Activated gamma-delta T cell treated with Interleukin-2 at 50 U/mL for 16 hours (primary cell): ENCODE results near the gene OPRD1.
"Not testable (repeated sequence)": the region's sequence is repeated elsewhere in the genome, so short reads cannot be mapped to it uniquely, and the experiment has no call there.

Experiments used
- DNase-seq: peaks from one replicate; pipeline ENCODE4 v3.0.0-alpha.2; 2020

The OPRD1 gene

DNA sequence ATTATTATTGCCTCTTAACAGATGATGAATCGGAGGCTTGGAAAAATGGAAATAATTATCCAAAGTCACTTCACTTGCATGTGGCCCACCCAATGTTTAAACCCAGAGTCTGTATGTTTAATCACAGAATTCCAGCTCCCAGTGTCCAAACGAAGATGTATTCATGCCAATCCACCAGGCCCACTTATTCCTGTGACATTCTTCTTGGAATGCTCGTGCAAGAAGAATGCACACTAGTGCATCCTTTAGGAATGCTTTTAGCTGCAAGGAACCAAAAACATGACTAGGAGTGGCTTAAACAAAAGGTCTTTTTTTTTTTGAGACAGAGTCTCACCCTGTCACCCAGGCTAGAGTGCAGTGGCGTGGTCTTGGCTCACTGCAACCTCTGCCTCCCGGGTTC, 8.9 kb upstream of the OPRD1 start:
- DNase-seq = no peak

DNA sequence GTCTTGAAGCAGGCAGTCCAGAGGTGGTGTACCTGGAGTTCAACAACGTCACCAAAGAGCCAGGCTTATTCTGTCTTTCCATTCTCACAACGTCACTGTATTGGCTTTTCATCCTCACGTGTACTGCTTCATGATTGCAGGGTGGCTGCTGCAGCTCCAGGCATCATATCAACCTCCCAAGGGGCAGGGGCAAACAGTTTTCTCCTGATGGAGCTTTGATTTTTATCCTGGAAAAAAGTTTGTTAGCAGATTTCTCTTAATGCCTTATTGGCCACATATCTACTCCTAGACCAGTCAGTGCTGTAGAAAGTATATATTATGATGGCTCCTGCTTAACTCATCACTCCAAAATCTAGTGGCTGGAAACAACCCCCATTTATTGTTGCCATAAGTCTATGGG, 8.3 kb upstream of the OPRD1 start:
- DNase-seq = no peak

DNA sequence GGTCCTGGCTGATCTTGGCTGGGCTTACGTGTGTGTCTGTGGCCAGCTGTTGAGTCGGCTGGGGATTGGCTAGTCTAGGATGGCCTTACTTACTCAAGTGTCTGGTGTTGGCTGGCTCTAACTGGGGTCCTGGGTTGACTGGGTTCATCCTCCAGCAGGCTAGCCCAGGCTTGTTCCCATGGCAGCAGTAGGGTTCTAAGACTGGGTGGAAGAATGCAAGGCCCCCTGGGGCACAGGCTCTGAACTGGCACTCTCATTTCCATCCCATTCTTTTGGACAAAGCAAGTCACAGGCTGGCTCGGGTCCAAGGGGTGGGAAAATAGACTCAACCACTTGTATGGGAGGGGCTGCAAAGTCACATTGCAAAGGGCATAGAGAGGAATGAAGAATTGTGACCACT, 7.9 kb upstream of the OPRD1 start:
- DNase-seq = no peak

DNA sequence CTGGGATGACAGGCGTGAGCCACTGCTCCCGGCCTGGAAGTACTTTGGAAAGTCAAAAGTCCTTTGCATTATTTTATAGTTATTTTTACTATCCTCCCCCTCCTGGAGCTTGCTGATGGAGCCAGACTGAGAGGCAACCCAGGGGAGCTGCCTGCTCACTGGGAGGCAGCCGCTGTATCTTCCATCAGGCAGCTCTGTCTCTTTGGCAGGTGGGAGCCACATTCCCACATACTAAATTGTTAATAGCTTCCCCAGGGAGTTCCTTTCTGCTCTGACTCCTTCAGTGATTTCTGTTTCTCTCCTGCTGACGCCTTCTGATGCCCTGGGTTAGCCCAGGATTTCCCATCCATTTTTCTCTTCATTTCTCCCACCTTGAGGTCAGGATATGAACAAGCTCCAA, 4.9 kb upstream of the OPRD1 start:
- no peak for DNase-seq

DNA sequence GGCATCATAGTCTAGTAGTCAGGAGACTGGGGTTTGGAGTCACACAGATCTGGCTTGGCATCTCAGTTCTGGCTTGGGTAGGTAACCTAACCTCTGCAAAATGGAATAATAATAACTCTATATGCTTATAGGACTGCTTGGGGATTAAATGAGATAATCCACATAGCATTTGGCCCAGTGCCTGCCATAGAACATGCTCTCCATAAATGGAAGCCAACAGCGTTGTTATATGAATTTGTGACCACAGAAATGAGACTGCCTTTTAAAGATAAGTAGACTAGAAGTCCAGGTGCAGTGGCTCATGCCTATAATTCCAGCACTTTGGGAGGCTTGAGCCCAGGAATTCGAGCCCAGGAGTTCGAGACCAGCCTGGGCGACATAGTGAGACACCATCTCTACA, 4.0 kb upstream of the OPRD1 start:
- DNase-seq = no peak

DNA sequence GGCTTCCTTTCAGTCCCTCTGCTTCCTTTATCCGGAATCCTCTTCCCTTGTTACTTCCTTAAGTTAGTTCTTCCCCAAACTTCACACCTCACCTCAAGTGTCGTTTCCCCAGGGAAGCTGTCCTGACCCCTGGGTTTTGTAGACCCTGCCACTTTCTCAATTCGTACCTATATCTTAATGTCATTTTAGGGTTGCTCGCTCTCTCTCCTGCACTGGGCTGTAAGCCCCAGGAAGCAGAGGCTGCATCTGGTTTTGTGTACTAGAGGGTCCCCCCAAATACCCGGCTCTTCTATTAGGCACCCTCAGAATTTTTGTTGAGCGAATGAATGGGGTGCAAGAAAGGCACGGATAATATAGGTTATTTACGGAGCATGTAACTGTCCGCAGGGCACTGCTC, 603 bp upstream of the OPRD1 start:
- DNase-seq = no peak

DNA sequence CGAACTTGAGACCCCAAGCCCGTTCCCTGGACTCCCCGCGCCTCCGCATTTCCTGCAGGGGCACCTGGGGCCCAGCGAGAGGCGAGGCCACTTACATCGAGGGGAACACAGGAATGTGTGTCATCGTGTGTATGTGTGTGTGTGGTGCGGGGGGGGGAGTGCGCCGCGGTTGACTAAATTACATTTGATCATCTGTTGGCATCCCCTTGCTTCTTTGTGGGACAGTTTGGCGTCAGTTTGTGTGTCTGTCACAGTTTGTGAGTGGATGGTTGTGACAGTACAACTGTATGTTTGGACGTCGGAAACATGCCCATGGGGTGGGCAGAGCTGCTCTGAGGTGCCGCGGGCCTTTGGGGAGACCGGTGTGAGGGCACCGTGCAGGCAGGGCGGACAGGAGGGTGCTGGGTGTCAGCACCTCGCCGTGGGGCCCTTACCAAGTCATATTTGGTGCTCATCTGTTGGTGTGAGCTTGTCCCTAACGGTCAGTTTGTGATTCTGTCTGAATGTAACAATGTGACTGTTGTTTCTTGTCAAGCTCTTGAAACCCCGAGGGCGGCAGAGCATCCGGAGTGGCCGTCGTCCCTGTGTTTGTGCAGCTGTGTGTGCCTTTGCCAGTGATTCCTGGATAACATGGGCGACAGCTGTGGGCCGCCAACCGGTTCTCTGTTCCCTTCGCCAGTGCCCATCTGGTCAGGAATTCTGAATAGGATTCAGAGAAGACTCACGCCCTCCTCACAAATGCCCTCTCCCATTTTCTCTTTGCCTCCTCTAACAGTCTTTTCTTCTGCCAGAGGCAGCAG, 899 bp downstream of the OPRD1 start:
- no peak for DNase-seq

DNA sequence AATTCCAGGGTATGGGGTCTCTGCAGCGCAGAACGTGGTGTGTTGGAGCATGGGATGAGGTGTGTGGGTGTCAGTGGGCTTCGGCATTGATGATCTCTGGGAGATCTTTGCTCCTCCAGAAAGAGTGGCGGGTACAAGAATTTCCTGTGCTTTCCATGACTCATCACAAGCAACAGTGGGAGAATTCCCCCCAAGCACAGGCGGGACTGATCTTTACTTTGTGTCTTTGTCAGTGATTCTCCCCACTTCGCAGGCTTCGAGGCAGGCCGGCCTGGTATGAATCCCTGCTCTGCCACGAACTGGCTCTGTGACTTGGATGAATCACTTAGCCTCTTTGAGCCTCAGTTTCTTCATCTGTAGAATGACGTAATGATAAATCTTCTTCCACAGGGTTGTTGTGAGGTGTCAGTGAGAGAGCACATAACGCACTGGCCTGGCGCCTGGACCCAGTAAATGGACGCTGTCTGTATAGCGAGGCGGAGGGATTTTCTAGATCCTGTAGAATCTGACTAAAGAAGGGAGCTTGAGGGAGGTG, 2.0 kb downstream of the OPRD1 start:
- no peak for DNase-seq

DNA sequence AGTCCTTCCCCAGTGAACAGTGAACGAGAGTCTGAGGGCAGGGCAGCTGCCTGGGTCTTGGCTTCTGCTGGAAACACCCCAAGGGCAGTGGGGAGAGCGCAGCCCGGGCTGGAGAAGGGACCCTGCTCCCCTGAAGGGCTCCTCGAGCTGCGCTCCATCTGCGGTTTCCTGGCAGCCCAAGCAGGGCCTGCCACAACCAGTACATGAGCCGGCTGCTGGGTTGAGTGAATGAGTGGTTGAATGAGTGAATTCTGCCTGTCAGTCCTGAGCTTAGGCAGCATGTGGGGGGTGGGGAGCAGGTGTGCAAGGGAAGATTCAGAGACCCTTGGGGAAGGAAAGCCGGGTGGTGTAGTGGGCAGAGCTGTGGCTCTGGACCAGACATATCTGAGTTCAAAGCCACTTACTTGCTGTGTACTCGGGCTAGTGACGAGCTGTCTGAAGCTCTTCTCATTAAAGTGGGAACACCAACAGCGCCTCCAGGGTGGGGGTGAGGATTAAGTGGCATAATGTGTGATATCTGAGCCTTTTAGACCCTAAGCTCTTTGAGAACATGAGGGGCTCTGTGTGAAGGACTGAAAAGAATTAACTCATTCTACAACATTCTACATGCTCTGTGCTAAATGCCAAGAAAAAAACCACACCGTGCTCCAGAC, 3.7 kb downstream of the OPRD1 start:
- no peak for DNase-seq

DNA sequence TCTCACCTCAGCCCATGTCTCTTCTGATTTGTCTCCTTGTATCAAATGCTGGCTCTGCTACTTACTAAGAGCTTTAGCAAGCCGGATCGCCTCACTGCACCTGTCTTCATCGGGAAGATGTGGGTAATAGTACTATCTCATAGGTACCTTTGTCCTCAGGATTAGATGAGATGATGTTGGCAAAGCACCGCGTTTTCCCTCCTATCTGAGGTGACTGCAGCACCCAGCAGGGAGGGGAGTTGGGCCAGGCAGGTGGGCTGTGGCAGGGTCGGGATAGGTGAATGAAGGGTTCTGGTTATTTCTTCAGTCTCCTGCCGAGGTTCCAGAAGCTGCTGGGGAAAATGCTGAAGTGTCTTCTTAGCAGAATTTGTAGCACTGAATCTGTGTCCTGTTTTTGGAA, 5.2 kb downstream of the OPRD1 start:
- DNase-seq = no peak

DNA sequence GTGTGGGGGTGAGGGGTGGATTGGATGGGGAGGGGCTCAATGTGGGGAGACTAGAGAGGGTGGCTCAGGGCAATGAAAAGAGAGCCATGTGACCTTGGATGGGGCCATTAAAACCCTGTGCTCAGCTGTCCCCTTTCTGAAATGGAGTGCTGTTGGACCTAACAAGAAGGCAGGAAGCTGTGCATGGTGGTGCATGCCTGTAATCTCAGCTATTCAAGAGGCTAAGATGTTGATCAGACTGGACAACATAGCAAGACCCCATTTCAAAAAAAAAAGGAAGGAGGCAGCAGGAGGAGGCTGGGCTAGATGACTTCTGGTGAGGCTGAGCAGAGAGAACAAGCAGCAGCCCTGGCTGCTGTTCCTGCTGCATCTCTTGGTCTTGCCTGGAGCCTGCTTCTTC, 7.0 kb downstream of the OPRD1 start:
- no peak for DNase-seq

DNA sequence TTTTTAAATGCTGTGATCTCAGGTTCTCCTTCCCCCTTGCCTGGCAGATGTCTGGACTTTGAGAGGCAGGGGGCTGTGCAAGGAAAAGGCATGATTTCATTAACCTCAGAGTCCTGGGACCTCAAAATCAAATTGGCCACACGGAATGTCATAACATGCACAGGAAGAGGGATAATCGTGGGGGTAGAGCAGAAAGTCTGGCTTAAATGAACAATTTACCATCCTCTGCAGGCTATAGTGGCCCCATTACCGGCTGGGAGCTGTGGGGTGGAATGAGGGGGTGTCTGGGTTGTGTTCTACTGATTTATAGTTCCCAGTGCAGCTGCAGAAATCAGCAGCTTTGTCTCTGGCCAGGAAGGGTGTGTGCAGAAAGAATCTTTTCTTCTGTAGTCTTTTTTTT, 10.8 kb downstream of the OPRD1 start:
- DNase-seq = no peak

DNA sequence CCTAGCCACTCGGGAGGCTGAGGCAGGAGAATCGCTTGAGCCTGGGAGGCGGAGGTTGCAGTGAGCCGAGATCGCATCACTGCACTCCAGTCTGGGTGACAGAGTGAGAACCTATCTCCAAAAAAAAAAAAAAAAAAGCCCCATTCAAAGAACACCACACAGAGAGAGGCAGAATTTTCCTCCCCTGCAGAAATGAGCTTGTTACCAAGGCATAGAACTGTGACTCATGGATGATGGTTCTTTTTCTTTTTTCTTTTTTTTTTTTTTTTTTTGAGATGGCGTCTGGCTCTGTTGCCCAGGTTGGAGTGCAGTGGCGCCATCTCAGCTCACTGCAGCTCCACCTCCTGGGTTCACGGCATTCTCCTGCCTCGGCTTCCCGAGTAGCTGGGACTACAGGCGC, 12.1 kb downstream of the OPRD1 start:
- DNase-seq = not testable (repeated sequence)

DNA sequence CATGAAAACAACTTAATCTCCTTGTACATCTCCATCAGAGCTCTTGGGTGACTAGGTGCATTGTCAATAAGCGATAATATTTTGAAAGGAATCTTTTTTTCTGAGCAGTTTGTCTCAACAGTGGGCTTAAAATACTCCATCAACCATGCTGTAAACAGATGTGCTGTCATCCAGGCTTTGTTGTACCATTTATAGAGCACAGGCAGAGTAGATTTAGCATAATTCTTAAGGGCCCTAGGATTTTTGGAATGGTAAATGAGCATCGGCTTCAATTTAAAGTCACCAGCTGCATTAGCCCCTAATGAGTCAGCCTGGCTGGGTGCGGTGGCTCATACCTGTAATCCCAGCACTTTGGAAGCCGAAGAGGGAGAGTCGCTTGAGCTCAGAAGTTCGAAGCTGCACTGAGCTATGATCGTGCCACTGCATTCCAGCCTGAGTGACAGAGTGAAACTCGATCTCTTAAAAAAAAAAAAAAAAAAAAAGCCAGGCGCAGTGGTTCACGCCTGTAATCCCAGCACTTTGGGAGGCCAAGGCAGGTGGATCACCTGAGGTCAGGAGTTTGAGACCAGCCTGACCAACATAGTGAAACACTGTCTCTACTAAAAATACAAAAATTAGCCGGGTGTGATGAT, 16.4 kb downstream of the OPRD1 start:
- DNase-seq = not testable (repeated sequence)

DNA sequence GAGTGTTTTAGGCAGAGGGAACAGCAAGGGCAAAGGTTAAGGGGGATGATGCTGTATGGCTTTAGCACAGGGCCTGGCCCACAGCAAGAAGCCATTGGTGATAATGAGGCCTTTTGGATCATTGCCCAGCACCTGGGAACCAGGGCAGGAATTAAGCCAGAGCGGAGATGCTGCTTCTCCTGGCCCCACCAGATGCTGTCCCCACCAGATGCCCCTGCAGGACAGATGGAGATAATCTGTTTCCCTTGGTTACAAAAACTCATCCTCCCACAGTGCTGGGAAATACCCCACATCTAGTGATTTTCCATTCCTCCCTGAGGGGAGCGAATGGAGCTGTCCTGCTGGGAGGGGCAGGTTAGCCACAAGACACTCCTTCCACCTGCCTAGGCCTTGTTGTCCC, 18.8 kb downstream of the OPRD1 start:
- DNase-seq = no peak

DNA sequence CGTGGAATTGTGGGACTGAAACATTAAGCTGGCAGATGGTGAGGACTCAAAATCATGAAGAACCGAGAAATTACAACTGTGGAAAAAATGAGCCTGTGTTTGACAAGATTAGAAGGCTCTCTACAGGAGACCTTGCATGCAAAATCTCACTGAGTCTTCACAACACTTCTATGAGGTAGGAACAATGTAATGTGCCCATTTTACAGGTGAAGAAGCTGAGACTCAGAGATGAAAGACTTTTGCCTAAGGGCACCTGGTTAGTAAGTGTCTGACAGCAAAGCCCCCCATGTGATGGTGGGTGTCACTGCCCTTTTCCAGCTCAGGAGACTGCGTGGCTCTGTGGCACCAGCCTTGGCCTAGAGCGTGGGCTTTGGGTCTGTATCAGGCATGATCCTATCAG, 21.0 kb downstream of the OPRD1 start:
- no peak for DNase-seq

DNA sequence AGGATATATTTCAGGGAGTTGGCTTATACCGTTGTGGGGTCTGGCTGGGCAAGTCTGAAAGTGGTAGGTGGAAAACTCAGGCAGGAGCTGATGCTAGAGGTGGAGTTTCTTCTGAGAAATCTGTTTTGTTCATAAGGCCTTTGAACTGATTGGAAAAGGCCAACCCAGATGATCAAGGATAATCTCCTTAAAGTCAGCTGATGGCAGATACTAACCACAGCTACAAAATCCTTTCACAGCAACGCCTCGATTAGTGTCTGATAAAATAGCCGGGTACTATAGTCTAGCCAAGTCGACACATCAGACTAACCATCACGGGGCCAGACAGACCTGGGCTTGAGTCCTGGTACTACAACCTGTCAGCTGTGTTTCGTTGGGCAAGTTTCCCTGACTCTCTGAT, 21.4 kb downstream of the OPRD1 start:
- DNase-seq = no peak

DNA sequence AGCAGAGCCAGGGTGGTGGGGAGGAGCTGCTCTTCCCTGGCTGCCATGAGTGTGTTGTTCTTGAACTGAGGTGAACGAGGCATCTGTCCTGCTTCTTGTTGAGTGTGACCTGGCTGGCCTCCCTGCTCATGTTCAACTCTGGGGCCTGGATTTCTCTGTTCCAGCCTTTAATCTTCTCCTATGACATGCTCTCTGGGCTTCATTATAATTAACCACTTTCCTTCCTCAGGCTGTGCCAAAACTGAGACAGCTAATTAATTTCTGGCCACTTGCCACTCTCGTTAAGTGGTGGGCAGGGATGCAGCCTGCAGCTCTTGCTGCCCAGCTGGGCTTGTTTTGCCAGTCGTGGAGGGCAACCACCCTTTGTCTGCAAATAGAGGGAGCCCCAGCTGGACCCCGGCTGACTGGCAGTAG, 23.3 kb downstream of the OPRD1 start:
- DNase-seq = no peak

DNA sequence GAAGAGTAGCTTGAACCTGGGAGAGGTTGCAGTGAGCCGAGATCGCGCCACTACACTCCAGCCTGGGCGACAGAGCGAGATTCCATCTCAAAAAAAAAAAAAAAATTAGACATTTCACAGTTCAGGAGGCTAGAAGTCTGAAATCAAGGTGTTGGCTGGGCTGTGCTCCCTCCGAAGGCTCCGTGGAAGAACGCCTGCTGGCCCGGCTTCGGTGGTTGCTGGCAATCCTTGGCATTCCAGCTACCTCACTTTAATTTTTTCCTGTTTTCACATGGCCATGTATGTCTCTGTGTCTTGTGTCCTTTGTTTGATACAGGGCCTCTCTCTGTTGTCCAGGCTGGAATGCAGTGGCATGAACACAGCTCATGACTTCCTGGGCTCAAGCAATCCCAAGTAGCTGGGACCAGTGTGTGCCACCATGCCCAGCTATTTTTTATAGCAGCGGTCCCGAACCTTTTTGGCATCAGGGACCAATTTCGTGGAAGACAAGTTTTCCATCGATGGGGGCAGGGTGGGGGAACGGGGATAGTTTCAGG, 24.5 kb downstream of the OPRD1 start:
- no peak for DNase-seq

DNA sequence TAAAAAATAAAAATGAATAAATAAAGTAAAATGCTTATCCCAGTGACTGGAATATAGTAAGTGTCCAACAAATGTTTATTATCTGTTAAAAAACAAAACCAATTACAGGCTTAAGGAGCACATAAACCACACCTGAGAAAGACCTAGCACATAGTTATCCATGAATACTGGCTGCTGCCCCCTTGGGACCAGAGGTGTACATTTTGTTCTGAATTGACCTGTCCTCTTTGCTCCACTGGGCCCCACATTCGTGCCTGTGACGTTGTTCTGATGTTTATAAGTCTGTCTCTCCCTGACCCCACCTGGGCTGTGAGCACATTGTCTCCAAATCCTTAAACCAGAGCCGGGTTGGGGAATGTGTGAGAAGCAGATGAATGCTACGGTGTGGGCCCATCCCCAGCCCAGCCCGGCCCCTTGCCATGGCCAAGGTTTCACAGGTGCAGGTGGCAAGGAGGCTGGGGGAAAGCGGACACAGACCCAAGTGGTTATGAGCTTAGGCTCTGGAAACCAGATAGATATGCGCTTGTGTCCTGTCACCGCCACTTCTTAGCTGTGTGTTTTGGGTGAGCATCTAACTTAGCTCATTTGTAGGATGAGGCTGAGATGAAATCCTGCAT, 29.1 kb downstream of the OPRD1 start:
- no peak for DNase-seq

DNA sequence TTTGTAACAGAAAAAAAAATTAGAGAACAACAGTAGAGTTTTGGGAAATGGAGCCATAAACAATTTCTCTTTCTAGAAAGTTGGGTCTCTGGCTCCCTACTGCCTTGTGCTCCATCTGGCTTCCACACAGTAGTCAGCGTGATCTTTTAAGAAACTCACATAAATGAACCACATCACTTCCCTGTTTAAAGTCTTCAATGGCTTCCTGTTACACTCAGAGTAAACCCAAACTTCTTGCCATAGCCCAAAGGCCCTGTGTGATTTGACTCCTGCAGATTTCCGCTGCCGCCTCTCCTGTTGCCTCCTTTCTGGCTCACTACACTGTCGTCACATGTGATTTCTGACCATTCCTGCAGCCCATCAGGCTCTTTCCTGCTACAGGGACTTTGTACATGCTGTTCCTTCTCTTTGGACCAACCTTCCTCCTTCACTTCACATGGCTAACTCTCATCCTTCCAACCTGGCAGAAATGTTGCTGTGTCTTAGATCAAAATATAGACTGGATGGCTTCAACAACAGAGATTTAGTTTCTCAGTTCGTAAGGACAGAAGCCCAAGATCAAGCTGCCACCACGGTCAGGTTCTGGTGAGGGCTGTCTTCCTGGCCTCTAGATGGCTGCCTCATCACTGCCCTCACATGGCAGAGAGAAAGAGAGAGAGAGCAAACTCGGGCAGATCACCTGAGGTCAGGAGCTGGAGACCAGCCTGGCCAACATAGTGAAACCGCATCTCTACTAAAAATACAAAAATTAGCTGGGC, 34.0 kb downstream of the OPRD1 start:
- no peak for DNase-seq

DNA sequence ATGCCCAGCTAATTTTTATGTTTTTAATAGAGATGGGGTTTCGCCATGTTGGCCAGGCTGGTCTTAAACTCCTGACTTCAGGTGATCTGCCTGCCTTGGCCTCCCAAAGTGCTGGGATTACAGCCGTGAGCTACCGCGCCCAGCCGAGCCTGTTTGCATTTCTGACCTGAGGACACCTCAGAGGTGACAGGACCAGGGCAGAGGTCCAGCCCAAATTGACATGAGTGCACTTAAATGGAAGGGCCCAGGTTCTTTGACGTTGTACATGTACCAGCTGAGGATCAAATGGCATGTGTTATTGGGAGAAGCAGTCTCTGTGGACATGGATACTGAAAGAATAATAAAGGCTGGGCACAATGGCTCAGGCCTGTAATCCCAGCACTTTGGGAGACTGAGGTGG, 35.2 kb downstream of the OPRD1 start:
- not testable (repeated sequence) for DNase-seq

DNA sequence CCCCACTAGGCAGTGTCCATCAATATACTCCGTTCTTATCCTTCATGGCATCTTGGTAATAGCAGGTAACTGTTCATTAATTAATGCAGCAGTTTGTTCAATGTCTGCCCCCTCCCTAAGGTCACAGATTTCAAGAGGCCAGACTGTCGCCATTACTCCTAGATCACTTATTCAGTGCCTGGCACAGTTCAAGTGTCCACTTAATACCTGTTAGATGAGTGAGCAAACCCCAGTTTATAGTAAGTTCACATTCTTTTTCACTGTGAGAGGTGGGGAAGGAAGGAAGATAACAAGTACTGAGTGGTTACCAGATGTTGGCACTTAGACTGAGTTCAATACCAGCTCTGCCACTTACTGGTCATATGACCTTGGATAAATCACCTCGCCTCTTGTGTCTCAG, 36.4 kb downstream of the OPRD1 start:
- DNase-seq = no peak
